ENCODE results near the gene LUZP4. TPM values are rescaled to one million over a fixed set of nuclear protein-coding genes. Genes with fewer than 3 reads are reported as not detected.

The LUZP4 gene
- total RNA-seq (2022) (not detected in 2 replicates), Bru-seq, nascent RNA (not detected), BruChase-seq, experiment 1, labeled RNA remaining after a 6-hour chase (not detected), BruChase-seq, experiment 2, labeled RNA remaining after a 2-hour chase (not detected)
- long read RNA-seq = 0 reads

GRCh38 chrX:115289465-115289864 is at the start of gene LUZP4:
Gene LUZP4, plus strand, starts transcription at chrX:115289715. Its CDS starts 45 bp downstream, at chrX:115289760.
- H3K4me3 Mint-ChIP-seq (ENCODE audit: low read depth, unreplicated experiment) = no peak within 1 kb of the TSS
- no peaks in the 10 kb centered on the region for H3K36me3 Mint-ChIP-seq (ENCODE audit: insufficient read depth, unreplicated experiment)

GRCh38 chrX:115251458-115252233 is 37.9 kb upstream of the LUZP4 start:
- BruUV-seq (replicated peaks) = no TSS peak
- Mint-ChIP-seq H3K27me3 (ENCODE audit: unreplicated experiment) (no peaks in the 10 kb centered on the region), H3K9me3 (ENCODE audit: low read depth, unreplicated experiment) (no peaks in the 10 kb centered on the region), H3K4me3 (ENCODE audit: low read depth, unreplicated experiment) (no peak overlapping the region), H3K36me3 (ENCODE audit: insufficient read depth, unreplicated experiment) (no peaks in the 10 kb centered on the region), H3K4me1 (ENCODE audit: low read depth, unreplicated experiment) (no peaks in the 10 kb centered on the region), H3K27ac (ENCODE audit: unreplicated experiment) (no peak overlapping the region)
- CTCF ChIA-PET = no interaction called here
- no peak for TF ChIP-seq CTCF (IDR thresholded peaks at IDR 0.05; ENCODE audit: unreplicated experiment)
- DNase-seq = no peak
- intact Hi-C loops (cut with micrococcal nuclease; ENCODE audit: unreplicated experiment) = no loop called here

More at GRCh38 chrX:115289465-115289864, at the start of gene LUZP4:
- Mint-ChIP-seq H3K4me1 (ENCODE audit: low read depth, unreplicated experiment) (no peaks in the 10 kb centered on the region), H3K9me3 (ENCODE audit: low read depth, unreplicated experiment) (peaks cover 2% of the 10 kb centered on the region), H3K27me3 (ENCODE audit: unreplicated experiment) (no peaks in the 10 kb centered on the region), H3K27ac (ENCODE audit: unreplicated experiment) (no peak within 1 kb of the TSS)
- BruUV-seq (replicated peaks) = no TSS peak
- no peak for TF ChIP-seq CTCF (IDR thresholded peaks at IDR 0.05; ENCODE audit: unreplicated experiment)
- DNase-seq = no peak
- CTCF ChIA-PET = no interaction called here
- intact Hi-C loops (cut with micrococcal nuclease; ENCODE audit: unreplicated experiment) = no loop called here

- intact Hi-C loops (cut with micrococcal nuclease; ENCODE audit: unreplicated experiment) = no loop called here
- Mint-ChIP-seq H3K9me3 (ENCODE audit: low read depth, unreplicated experiment) (no peaks in the 10 kb centered on the region), H3K27ac (ENCODE audit: unreplicated experiment) (no peak overlapping the region), H3K4me3 (ENCODE audit: low read depth, unreplicated experiment) (no peak overlapping the region), H3K27me3 (ENCODE audit: unreplicated experiment) (no peaks in the 10 kb centered on the region), H3K4me1 (ENCODE audit: low read depth, unreplicated experiment) (no peaks in the 10 kb centered on the region), H3K36me3 (ENCODE audit: insufficient read depth, unreplicated experiment) (no peaks in the 10 kb centered on the region)
- no peak for DNase-seq
- BruUV-seq (replicated peaks) = no TSS peak
- TF ChIP-seq CTCF (IDR thresholded peaks at IDR 0.05; ENCODE audit: unreplicated experiment) = no peak
- CTCF ChIA-PET = no interaction called here
These were observed 34.5 kb upstream of the LUZP4 start for GRCh38 chrX:115255003-115255402.

DNA sequence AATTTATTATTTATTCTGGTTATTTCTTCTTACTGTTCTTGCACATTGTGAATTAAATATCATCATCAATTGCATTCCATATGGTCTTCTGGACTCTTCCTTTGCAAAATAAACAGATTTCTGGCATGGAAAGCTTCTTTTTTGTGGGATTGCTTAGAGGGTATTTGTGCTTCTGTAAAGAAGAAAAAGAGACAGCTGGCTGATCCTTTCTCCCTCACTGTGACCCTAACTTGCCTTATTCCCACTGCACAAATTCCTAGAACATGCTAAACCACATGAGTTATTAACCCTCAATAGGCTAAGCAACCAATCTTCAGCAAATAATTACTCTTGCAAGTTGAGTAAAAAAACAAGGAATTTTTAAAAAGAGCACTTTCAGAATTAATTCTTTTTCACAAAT is 31.8 kb upstream of the LUZP4 start:
- intact Hi-C loops (cut with micrococcal nuclease; ENCODE audit: unreplicated experiment) = no loop called here
- no peak for DNase-seq
- H3K9me3 Mint-ChIP-seq (ENCODE audit: low read depth, unreplicated experiment) = no peaks in the 10 kb centered on the region
- no peaks in the 10 kb centered on the region for H3K4me1 Mint-ChIP-seq (ENCODE audit: low read depth, unreplicated experiment)
- BruUV-seq (replicated peaks) = no TSS peak
- H3K27me3 Mint-ChIP-seq (ENCODE audit: unreplicated experiment) = no peaks in the 10 kb centered on the region
- CTCF ChIA-PET = no interaction called here
- H3K36me3 Mint-ChIP-seq (ENCODE audit: insufficient read depth, unreplicated experiment) = no peaks in the 10 kb centered on the region
- no peak for TF ChIP-seq CTCF (IDR thresholded peaks at IDR 0.05; ENCODE audit: unreplicated experiment)
- H3K27ac Mint-ChIP-seq (ENCODE audit: unreplicated experiment) = no peak overlapping the region
- no peak overlapping the region for H3K4me3 Mint-ChIP-seq (ENCODE audit: low read depth, unreplicated experiment)
